Mammary epithelial cell (primary cell): Measurements from ENCODE around the gene LY6G5C.

ENCODE experiments used
- CTCF ChIP-seq, 2 donors: IDR thresholded peaks in 1 of 2; conservative IDR thresholded peaks in 1 of 2; 2 replicates each; pipeline ENCODE4 v1.5.1; 2011 to 2012; ENCODE audit warnings: inconsistent platforms in 2 of 2, low read length in 2 of 2, mild to moderate bottlenecking in 2 of 2, control low read depth in 1 of 2, low read depth in 1 of 2; ENCODE audit not compliant: insufficient read depth in 1 of 2; ENCODE audit errors: extremely low read depth in 1 of 2
- EZH2 ChIP-seq: IDR thresholded peaks from 2 replicates; pipeline ENCODE4 v1.6.1; 2012; ENCODE audit warnings: low read length, inconsistent platforms, borderline replicate concordance

- no peak for TF ChIP-seq CTCF (conservative IDR thresholded peaks at IDR 0.05 in 1 of 2, IDR thresholded peaks at IDR 0.05 in 1 of 2; ENCODE audit: extremely low read depth in 1 of 2, insufficient read depth in 1 of 2, low read depth in 1 of 2, low read length in 2 of 2)
- no peak for TF ChIP-seq EZH2
Observed at GRCh38 chr6:31645325-31645724, 35.5 kb downstream of the LY6G5C start.
